Astrocyte (in vitro differentiated cells and primary cell): Measurements from ENCODE around the gene PDZK1IP1.
A peak's percentile ranks its signal among the peaks of the same experiment; 100 is the strongest.
"Not testable (repeated sequence)": the region's sequence is repeated elsewhere in the genome, so short reads cannot be mapped to it uniquely, and the experiment has no call there.

Experiments used
- CTCF ChIP-seq: IDR thresholded peaks from 2 replicates; pipeline ENCODE4 v1.5.1; 2011; ENCODE audit warnings: low read depth, mild to moderate bottlenecking, inconsistent platforms, low read length, moderate library complexity; ENCODE audit not compliant: insufficient read depth
- EZH2 ChIP-seq: IDR thresholded peaks from 2 replicates; pipeline ENCODE4 v1.6.1; 2012; ENCODE audit warnings: mild to moderate bottlenecking, low read length, inconsistent platforms; ENCODE audit not compliant: insufficient read depth

GRCh38 chr1:47143654-47144053 is 46.2 kb downstream of the PDZK1IP1 start:
- peak; percentile 18 for TF ChIP-seq CTCF
- TF ChIP-seq EZH2 = not testable (repeated sequence)
